Ovary (tissue), 3 donors: ENCODE measurements around the gene FADS1.

Experiments
- POLR2A ChIP-seq: fragments of 450-650 bp; IDR thresholded peaks from one replicate; pipeline ENCODE4 v1.6.1; 2017; ENCODE audit warnings: antibody characterized with exemption, mild to moderate bottlenecking, moderate library complexity
- TF ChIP-seq, protein P1 (sequence below), 3 donors: fragments of 450-650 bp in 2 of 3; fragments of 200-600 bp in 1 of 3; IDR thresholded peaks; one replicate each; pipeline versions ENCODE4 v1.5.1 to v1.8.0; 2016 to 2022; ENCODE audit warnings: antibody characterized with exemption in 3 of 3, mild to moderate bottlenecking in 1 of 3
- donor health status: DM: no; HTN: no; CAD: no.

DNA sequence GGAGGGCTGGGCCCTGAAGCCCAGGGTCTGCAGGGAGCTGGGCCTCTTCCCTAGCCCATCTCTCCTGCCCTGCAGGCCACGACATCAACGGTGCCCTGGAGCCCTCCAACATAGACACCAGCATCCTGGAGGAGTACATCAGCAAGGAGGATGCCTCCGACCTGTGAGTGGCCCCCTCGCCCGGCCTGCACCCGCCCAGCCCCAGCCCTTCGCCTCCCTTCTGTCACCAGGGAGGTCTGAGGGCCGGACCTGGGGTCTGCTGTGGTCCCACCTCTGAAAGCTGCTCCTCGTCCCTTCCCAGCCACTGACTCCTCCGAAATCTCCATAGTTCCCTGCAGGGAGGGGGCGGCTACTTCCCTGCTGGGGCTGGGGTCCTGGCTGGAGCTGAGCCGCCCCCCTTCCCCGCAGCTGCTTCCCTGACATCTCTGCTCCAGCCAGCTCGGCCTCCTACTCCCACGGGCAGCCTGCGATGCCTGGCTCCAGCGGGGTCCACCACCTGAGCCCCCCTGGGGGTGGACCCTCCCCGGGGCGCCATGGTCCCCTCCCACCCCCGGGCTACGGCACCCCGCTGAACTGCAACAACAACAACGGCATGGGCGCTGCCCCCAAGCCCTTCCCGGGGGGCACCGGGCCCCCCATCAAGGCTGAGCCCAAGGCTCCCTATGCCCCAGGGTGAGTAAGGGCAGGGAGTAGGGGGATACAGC lies 51.1 kb downstream of the FADS1 start:
- TF ChIP-seq, protein P1, sequence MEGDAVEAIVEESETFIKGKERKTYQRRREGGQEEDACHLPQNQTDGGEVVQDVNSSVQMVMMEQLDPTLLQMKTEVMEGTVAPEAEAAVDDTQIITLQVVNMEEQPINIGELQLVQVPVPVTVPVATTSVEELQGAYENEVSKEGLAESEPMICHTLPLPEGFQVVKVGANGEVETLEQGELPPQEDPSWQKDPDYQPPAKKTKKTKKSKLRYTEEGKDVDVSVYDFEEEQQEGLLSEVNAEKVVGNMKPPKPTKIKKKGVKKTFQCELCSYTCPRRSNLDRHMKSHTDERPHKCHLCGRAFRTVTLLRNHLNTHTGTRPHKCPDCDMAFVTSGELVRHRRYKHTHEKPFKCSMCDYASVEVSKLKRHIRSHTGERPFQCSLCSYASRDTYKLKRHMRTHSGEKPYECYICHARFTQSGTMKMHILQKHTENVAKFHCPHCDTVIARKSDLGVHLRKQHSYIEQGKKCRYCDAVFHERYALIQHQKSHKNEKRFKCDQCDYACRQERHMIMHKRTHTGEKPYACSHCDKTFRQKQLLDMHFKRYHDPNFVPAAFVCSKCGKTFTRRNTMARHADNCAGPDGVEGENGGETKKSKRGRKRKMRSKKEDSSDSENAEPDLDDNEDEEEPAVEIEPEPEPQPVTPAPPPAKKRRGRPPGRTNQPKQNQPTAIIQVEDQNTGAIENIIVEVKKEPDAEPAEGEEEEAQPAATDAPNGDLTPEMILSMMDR (IDR thresholded peaks at IDR 0.05), result no peak
- TF ChIP-seq POLR2A, result no peak
